A673 (cell line): ENCODE measurements around the gene FAAH. TPM values are rescaled to one million over a fixed set of nuclear protein-coding genes. Genes with fewer than 3 reads are reported as not detected.

Experiments
- BruUV-seq: library from RNA; stranded (reverse); fragments of 400-500 nt; replicated peaks from 2 replicates; lab custom pipeline; 2021; lab: Mats Ljungman, UMichigan
- CTCF ChIA-PET: fragments of 300-600 bp; sonication (Branson Sonifier 250); formaldehyde crosslinking; loops from one replicate; lab custom pipeline; 2022; ENCODE audit warnings: antibody characterized with exemption; lab: Charles Lee
- POLR2A ChIA-PET: fragments of 300-600 bp; sonication (Branson Sonifier 250); formaldehyde crosslinking; loops from one replicate; lab custom pipeline; 2022; ENCODE audit warnings: antibody characterized with exemption; ENCODE audit not compliant: low non-redundant PET; lab: Charles Lee
- DNase-seq: peaks from one replicate; pipeline ENCODE4 v3.0.0-alpha.2; 2015; ENCODE audit warnings: low spot score
- H3K27ac ChIP-seq: fragments of 200-600 bp; sonication (generic); 2 replicates; pipeline ENCODE4 v1.5.1; 2016; ENCODE audit warnings: mixed run types, low read depth, mild to moderate bottlenecking, mixed read lengths, antibody characterized with exemption, low read length; ENCODE audit not compliant: poor library complexity, severe bottlenecking
- H3K27me3 ChIP-seq: fragments of 200-600 bp; sonication (generic); replicated peaks from 2 replicates; pipeline ENCODE4 v1.6.1; 2017; ENCODE audit warnings: mixed run types, low read depth, mild to moderate bottlenecking, mixed read lengths, antibody characterized with exemption, low read length; ENCODE audit not compliant: insufficient read depth, poor library complexity
- H3K36me3 ChIP-seq: fragments of 200-600 bp; sonication (generic); 2 replicates; pipeline ENCODE4 v1.6.1; 2016; ENCODE audit warnings: mixed run types, mild to moderate bottlenecking, mixed read lengths, antibody characterized with exemption, low read length; ENCODE audit not compliant: insufficient read depth, poor library complexity, severe bottlenecking
- H3K4me1 ChIP-seq: fragments of 200-600 bp; sonication (generic); 2 replicates; pipeline ENCODE4 v1.6.1; 2017; ENCODE audit warnings: mixed run types, mild to moderate bottlenecking, mixed read lengths, antibody characterized with exemption, low read length; ENCODE audit not compliant: insufficient read depth, poor library complexity, severe bottlenecking
- H3K4me3 ChIP-seq: fragments of 200-600 bp; sonication (generic); 2 replicates; pipeline ENCODE4 v1.5.1; 2016; ENCODE audit warnings: low read depth, mixed run types, mild to moderate bottlenecking, mixed read lengths, low read length; ENCODE audit not compliant: poor library complexity, severe bottlenecking
- H3K9me3 ChIP-seq: fragments of 200-600 bp; sonication (generic); 2 replicates; pipeline ENCODE4 v1.6.1; 2016; ENCODE audit warnings: mixed run types, low read depth, mild to moderate bottlenecking, mixed read lengths, antibody characterized with exemption, low read length; ENCODE audit not compliant: poor library complexity, severe bottlenecking
- CTCF ChIP-seq: fragments of 300-800, 200-600 bp; sonication (generic); conservative IDR thresholded peaks from 2 replicates; pipeline ENCODE4 v1.5.1; 2017; ENCODE audit warnings: low read depth, mild to moderate bottlenecking, antibody characterized with exemption, low read length, moderate library complexity, mixed read lengths
- EZH2 ChIP-seq: fragments of 200-600 bp; sonication (generic); IDR thresholded peaks from 2 replicates; pipeline ENCODE4 v1.6.1; 2017; ENCODE audit warnings: borderline replicate concordance, low read depth, mild to moderate bottlenecking, mixed read lengths, antibody characterized with exemption, low read length; ENCODE audit not compliant: poor library complexity, severe bottlenecking
- intact Hi-C: fragments of 100-400 bp; cut with micrococcal nuclease; formaldehyde crosslinking; loops from one replicate; pipeline ENCODE4 v1.10.0; 2022; ENCODE audit not compliant: unreplicated experiment
- total RNA-seq: library from RNA; stranded (reverse); gene quantifications from 2 replicates; pipeline ENCODE4 v1.2.3, GENCODE V29; 2021

The FAAH gene
- total RNA-seq, 1 experiment from 2014 or later: 3.2 TPM

- Histone ChIP-seq H3K4me1 (no peaks in the 10 kb centered on the region), H3K4me3 (no peak overlapping the region), H3K27me3 (peaks cover 7% of the 10 kb centered on the region), H3K36me3 (no peaks in the 10 kb centered on the region), H3K9me3 (no peaks in the 10 kb centered on the region), H3K27ac (no peak overlapping the region)
- ChIA-PET CTCF (interaction anchor here (1.5 to 2.2 kb wide), 2 partner anchors 10 to 15 kb away, joined by 6 to 7 read pairs; no protein-coding TSS in a partner anchor), POLR2A (no interaction called here)
- no peak for DNase-seq
- intact Hi-C loops: no loop called here
- BruUV-seq: no TSS peak
- no peak for TF ChIP-seq CTCF
- TF ChIP-seq EZH2: no peak
These were observed 37.6 kb downstream of the FAAH start for GRCh38 chr1:46431695-46432094.

- H3K27me3 ChIP-seq: peaks cover 7% of the 10 kb centered on the region
- TF ChIP-seq CTCF (no peak), EZH2 (no peak)
- CTCF ChIA-PET: interaction anchor here (1.5 to 2.2 kb wide), 2 partner anchors 9 to 14 kb away, joined by 6 to 7 read pairs; no protein-coding TSS in a partner anchor
These were observed 38.7 kb downstream of the FAAH start for GRCh38 chr1:46432781-46433327.

GRCh38 chr1:46434358-46434757 is 40.2 kb downstream of the FAAH start:
- BruUV-seq: no TSS peak
- Histone ChIP-seq H3K27ac (no peak overlapping the region), H3K4me1 (no peaks in the 10 kb centered on the region), H3K36me3 (no peaks in the 10 kb centered on the region), H3K4me3 (no peak overlapping the region), H3K9me3 (no peaks in the 10 kb centered on the region), H3K27me3 (peaks cover 7% of the 10 kb centered on the region)
- no peak for DNase-seq
- intact Hi-C loops: no loop called here
- CTCF ChIA-PET: no interaction called here
- POLR2A ChIA-PET: no interaction called here
- TF ChIP-seq CTCF (no peak), EZH2 (no peak)

More at GRCh38 chr1:46432781-46433327, 38.7 kb downstream of the FAAH start:
- Histone ChIP-seq H3K4me3 (no peak overlapping the region), H3K9me3 (no peaks in the 10 kb centered on the region), H3K27ac (no peak overlapping the region), H3K4me1 (no peaks in the 10 kb centered on the region), H3K36me3 (no peaks in the 10 kb centered on the region)
- no peak for DNase-seq
- POLR2A ChIA-PET: no interaction called here
- intact Hi-C loops: no loop called here
- BruUV-seq: no TSS peak
